SHP77 (cell line): ENCODE results near the gene NMRK2.
"Not testable (repeated sequence)": the region's sequence is repeated elsewhere in the genome, so short reads cannot be mapped to it uniquely, and the experiment has no call there.

Source experiments
- DNase-seq, 2 experiments: peaks; one replicate each; lab custom pipeline; 2025; lab: John Stamatoyannopoulos, UW

Gene NMRK2, protein sequence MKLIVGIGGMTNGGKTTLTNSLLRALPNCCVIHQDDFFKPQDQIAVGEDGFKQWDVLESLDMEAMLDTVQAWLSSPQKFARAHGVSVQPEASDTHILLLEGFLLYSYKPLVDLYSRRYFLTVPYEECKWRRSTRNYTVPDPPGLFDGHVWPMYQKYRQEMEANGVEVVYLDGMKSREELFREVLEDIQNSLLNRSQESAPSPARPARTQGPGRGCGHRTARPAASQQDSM

DNA sequence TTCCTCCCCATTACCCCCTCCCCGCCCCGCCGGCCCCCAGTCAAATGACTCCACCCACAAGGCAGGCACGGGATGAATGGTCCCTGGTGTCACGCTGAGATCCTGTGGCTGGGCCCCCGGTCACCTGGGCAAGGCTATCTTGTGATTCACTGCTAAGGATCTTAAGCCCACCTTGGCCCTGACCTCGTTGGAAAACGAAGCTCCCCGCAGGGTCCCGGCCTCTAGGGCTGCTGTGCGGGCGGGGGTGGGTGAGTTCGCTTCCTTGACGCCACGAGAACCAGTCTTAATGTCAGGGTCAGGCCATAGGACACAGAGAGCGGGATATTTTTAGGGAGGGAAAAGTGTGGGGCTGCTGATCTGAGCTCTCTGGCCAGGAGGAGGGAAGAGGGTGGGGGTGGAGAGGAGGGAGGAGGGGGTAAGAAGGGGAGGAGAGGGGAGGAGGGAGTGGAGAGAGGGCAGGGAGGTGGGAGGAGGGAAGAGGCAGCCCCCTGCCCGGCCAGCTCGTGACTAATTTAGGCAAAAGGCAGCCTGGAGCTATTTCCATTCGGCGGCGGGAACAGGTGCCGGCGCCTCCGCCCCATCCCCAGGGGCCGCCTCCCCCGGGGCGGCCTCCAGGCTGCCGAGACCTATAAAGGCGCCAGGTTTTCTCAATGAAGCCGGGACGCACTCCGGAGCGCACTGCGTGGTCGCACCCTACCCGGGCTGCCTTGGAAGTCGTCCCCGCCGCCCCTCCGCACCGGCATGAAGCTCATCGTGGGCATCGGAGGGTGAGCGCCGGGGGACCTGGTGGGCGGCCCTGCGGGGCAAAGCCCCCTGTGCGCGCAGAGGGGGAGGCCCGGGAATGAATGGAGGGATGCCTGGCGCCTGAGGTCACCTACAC, at the start of gene NMRK2:
Gene NMRK2 (plus strand): TSS at position 139 of the 880 bp plus-strand sequence. CDS start 603 bp downstream, at position 742.
- DNase-seq = no peak

DNA sequence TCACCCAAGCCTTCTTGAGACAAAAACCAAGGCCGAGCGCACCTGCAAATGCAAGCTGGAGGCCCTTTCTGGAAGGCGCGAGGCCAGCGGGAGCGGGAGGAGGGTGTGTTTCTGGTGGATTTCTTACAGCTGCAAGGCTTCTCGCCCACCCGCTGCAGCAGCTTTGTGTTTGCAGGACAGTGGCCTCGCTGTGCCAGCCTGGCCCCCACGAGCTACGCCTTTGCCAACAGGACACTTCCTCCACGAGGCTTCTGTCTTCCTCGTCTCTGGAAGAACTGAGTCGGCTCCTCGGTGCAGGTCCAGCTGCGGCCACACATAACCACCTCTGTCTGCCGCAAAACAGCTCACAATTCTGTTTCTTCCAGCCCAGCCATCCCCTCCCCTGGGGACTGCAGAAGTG, 42.3 kb upstream of the NMRK2 start:
- no peak for DNase-seq

DNA sequence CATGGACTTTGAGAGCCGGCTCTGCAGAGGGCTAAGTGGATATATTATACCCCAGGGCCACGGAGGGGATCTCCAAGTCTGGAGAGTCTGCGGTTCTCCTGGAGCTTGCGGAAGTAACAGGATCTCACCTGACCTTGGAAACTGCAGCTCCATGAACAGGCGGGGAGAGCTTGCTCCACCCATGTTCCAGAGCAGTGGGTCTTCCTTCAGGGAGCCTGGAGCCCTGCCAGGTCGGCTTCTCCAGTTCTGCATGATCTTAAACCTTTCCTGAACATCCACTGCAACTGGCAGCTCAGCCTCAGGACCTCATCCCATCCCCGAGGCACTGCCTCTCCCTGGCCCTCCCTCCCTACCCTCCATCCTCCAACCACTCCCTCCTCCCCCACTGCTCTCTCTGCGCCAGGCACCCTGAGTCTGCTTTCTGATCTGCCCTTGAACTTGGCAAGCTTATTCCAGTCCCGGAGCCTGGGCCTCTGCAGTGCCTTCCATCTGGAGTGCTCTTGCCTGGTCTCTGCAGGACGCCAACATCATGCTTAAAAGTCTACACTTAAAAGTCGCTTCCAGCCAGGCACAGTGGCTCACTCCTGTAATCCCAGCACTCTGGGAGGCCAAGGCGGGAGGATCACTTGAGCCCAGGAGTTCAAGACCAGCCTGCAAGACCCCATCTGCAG, 39.2 kb upstream of the NMRK2 start:
- DNase-seq = no peak

DNA sequence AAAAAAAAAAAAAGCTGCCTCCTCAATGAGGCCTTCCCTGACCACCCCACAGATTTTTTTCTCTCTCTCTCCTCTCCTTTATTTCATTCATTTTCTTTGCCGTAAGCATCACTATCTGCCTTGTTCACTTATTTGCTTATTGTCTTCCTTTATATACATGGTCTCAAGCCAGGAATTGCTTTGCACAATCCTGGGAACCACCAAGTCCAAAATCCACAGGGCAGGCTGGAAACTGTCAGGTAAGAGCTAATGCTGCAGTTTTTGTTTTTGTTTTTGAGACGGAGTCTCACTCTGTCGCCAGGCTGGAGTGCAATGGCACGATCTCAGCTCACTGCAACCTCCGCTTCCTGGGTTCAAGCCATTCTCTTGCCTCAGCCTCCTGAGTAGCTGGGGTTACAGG, 37.9 kb upstream of the NMRK2 start:
- DNase-seq = not testable (repeated sequence)

DNA sequence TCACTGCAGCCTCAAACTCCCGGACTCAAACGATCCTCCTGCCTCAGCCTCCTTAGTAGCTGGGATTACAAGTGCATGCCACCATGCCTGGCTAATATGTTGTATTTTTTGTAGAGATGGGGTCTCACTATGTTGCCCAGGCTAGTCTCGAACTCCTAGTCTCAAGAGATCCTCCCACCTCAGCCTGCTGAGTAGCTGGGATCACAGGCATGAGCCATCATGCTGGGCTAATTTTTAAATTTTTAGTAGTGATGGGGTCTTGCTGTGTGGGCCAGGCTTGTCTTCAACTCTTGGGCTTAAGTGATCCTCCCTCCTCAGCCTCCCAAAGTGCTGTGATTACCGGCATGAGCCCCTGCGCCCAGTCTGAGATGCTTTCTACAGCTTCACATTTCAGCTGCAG, 37.1 kb upstream of the NMRK2 start:
- no peak for DNase-seq

DNA sequence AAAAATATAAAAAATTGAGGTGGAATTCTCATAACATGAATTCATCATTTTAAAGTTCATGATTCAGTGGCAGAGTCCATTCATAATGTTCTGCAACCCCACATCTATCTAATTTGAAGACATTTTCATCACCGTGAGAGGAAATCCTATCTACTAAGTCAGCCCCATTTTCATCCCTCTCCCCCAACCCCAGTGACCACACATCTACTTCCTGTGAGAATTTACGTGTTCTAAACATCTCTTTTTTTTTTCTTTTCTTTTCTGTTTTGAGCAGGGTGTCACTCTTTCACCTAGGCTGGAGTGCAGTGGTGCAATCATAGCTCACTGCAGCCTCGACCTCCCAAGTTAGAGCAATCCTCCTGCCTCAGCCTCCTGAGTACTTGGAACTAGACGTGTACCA, 34.9 kb upstream of the NMRK2 start:
- no peak for DNase-seq

DNA sequence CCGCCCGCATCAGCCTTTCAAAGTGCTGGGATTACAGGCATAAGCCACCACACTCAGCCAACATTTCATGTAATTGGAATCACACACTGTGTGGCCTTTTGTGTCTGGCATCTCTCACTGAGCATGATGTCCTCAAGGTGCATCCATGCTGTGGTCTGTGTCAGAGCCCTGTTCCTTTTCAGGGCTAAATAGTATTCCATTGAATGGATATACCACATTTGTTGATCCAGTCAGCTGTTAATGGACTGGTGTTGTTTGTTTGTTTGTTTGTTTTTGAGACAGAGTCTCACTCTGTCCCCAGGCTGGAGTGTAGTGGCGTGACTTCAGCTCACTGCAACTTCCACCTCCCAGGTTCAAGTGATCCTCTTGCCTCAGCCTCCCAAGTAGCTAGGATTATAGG, 34.4 kb upstream of the NMRK2 start:
- no peak for DNase-seq

DNA sequence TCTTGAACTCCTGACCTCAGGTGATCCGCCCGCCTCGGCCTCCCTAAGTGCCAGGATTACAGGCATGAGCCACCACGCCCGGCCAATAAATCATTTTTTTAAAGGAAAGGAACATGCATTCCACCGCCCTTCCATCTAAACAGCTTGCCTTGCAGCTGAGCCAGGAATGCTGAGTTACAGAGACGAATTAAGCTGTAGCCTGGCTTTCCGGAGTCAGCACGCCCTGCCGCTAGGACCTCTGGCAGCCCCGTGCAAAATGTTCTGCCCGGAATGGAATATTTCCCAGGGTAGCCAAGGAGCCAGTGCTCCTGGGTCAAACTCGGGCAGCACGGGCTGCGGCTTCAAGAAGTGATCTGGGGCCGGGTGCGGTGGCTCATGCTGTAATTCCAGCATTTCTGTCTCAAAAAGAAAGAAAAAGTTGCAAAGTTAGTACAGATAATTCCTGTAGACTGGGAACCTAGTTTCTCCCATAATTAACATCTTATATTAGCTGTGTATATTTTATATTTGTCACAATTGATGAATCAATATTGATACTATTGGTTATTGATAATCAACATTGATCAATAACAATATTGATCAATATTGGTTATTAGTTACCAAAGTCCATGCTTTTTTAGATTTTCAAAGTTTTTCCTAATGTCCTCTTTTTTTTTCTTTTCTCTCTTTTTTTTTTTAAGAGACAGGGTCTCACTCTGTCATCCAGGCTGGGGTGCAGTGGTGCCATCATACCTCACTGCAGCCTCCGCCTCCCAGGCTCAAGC, 33.2 kb upstream of the NMRK2 start:
- no peak for DNase-seq

DNA sequence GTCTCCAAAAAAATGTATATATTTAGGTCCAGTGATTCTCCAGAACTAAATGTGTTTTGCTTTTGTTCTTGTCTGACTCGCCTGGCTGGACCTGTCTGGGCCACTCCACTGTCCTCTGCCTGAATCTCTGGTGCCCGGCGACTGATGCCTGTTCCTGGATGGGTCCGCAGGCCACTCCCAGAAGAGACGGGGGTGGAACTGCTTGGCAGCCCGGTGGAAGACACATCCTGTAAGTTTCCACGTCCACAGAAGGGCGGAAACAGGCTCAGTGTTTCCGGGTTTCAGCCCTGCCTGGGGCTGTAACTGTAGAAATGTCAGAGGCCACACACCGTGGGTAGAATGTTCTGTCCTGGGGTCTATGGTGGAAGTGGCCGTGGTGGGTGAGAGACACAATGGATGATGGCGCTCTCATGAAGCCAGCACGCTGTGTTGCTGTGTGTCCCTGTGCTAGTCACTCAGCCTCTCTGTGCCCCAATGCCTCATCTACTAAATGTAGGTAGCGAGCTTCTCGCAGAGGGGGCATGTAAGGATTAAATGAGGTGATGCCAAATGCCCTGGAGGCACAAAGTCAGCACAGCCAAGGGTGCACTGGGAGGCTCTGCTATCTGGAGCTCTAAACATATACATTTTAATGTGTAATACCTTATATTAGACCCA, 30.4 kb upstream of the NMRK2 start:
- no peak for DNase-seq

DNA sequence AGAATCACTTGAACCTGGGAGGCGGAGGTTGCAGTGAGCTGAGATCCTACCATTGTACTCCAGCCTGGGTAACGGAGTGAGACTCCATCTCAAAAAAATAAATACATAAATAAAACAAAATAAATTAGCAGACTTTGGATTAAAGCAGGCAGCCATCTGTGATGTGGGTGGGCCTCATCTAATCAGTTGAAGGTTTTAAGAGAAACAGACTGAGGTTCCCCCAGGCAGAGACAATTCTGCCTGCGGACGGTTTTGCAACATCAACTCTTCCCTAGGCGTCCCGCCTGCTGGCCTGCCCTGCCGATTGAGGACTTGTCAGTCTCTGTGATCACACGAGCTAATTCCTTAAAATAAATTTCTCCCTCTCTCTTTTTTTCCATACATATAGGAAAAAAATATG, 28.6 kb upstream of the NMRK2 start:
- no peak for DNase-seq

DNA sequence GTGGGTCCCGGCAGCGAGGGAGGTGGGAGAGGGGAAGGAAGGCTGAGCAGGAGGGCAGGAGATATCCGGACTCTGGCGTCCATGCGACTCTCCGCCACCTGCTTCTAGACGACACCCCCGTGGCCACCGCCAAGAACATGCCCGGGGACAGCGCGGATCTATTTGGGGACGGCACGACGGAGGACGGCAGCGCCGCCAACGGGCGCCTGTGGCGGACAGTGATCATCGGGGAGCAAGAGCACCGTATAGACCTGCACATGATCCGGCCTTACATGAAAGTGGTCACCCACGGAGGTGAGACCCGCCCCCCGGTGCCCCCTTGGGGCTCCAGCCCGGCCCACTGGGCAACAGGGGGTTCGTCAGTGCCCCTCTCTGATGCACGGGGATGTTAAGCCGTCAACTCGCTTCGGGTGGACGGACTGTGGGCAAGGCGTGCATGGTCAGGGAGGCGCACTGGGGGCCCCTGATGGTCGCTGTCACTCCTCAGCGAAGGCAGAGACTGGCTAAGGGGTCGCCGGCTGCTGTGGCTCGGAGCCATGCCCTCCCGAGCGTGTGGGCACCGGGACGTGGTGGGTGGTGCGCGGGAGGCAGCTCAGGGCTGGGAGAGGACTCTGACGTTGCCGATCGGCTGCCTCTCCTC, 25.1 kb upstream of the NMRK2 start:
- DNase-seq = no peak

DNA sequence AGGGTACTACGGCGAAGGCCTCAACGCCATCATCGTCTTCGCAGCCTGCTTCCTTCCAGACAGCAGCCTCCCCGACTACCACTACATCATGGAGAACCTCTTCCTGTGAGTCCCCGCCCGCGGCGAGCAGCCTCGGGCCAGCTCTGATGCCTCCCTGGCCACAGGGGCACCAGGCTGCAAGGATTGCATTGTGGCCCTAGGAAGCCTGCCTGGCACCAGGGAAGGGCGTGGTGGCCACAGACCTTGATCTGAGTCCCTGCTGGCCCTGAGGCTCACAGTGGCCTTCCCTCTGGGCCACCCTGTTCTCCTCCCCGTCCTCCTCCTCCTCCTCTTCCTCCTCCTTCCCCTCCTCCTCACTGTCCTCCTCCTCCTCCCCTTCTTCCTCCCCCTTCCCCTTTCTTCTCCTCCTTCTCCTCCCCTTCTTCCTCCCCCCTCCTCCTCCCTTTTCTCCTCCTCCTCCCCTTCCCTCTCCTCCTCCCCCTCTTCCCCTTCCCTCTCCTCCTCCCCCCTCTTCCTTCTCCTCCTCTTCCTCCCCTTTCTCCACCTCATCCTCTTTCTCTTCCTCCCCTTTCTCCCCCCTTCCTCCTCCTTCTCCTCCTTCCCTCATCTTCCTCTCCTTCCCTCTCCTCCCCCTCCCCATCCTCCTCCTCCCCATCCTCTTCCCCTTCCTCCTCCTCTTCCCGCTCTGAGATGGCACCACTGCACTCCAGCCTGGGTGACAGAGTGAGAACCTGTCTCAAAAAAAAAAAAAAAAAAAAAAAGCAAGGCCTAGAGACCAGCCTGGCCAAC, 24.4 kb upstream of the NMRK2 start:
- DNase-seq = no peak

DNA sequence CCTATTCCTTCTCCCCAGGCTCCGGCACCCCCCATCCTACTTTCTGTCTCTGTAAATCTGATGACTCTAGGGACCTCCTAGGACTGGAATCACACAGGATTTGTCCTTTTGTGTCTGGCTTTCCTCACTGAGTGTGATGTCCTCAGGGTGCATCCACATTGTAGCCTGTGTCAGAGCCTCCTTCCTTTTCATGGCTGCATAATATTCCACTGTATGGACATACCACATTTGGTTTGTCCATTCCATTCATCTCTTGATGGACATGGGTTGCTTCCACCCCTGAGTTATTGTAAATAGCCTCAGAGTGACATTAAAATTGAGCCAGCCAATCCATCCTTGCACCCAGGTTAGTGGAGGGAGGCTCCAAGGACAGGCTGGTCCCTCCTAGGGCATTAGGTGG, 22.8 kb upstream of the NMRK2 start:
- no peak for DNase-seq

DNA sequence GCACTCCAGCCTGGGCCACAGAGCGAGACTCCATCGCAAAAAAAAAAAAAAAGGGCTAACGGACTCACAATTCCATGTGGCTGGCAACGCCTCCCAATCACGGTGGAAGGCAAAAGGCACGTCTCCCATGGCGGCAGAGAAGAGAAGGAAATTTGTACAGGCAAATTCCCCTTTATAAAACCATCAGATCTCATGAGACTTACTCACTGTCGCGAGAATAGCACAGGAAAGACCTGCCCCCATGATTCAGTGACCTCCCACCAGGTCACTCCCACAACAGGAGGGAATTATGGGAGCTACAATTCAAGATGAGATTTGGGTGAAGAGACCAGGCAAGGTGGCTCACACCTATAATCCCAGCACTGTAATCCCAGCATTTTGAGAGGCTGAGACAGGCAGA, 18.7 kb upstream of the NMRK2 start:
- no peak for DNase-seq

DNA sequence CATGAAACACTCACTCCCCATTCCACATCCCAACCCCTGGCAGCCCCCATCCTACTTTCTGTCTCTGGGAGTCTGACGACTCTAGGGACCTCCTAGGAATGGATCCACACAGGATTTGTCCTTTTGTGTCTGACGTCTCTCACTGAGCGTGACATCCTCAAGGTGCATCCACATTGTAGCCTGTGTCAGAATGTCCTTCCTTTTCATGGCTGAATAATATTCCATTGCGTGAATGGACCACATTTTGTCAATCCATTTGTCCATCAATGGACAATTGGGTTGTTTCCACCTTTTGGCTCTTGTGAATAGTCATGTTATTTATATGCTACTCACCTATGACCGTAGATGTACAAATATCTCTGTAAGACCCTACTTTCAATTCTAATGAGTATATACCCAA, 16.8 kb upstream of the NMRK2 start:
- no peak for DNase-seq

DNA sequence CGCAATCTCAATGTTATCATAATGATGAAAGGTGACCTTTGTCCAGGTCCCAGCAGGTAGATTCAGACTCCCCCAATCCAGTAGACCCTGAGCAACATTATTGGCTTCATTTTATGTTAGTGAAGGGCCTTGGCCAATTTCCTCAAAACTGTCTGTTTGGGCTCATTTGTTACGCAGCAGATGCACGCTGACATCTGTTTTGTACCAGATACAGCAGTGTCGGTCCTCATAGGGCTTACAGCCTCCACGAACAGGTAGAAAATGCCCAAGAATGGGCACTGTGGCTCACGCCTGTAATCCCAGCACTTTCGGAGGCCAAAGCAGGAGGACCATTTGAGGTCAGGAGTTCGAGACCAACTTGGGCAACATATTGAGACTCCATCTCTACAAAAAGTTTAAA, 13.1 kb upstream of the NMRK2 start:
- no peak for DNase-seq

DNA sequence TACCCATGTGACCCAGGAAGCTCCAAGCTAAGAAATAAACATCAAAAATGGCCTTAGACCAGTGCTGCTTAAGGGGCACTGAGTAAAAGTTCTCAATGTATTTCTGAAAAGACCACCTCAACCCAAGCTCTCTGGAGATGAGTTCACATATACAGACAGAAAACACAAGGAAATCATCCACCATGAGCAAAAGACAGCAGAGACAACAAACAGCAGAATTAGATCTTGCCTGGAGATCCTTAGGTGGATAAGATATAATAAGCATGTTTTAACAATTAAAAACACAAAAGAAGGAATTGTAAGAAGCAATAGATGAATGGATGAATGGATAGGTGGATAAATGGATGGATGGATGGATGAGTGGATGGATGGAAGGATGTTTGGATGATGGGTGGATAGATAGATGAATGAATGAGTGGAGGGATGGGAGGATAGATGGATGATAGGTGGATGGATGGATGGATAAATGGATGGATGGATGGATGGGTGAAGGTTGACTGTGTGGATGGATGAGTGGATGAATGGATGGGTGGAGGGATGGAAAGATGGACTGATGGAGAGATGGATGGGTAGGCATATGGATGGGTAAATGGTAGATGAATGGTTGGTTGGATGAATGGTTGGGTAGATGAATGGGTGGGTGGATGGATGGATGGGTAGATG, 9.6 kb upstream of the NMRK2 start:
- DNase-seq = no peak

DNA sequence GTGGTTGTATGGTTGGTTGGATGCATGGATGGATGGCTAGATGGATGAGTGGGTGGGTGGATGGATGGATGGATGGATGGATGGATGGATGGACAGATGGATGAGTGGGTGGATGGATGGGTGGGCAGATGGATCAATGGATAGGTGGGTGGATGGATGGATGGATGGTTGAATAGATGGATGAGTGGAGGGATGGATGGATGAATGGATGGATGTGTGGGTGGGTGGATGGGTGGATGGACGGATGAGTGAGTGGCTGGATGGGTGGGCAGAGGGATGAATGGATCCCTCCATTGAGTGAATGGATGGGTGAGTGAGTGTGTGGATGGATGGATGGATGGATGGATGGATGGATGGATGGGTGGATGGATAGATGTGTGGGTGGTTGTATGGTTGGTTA, 9.0 kb upstream of the NMRK2 start:
- no peak for DNase-seq

DNA sequence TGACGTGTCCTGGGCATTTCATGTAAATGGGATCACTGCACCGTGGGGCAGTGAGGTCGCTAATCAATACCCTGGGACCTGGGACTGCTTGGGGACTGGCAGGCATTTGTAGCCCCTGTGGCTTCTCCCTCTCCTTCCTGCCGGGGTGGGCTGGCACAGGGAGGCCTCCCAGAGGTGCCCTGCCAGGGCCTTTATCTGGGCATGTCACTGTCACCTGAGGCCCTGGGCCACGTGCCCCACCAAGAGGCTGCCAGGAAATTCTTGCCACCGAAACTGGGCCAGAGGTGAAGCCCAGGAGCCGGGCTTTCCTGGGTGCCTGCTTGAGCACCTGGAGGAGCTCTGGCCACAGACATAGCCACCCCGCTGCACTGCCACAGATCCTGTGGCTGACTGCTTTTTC, 1.8 kb upstream of the NMRK2 start:
- no peak for DNase-seq
